ENCODE results near the gene EARS2. TPM values are rescaled to one million over a fixed set of nuclear protein-coding genes. Genes with fewer than 3 reads are reported as not detected.

Gene EARS2
- total and polyA plus RNA-seq, 2 donors (not counting 1 experiment from before 2014, with no cell fraction given) = 27.3 to 40.3 TPM

- Histone ChIP-seq H3K9me3 (ENCODE audit: control insufficient read depth, insufficient read depth, low read depth, low read length) (no peaks in the 10 kb centered on the region), H3K9ac (ENCODE audit: insufficient read depth, low read length) (no peak overlapping the region), H2AFZ (ENCODE audit: low read length) (no peak overlapping the region), H3K27ac (ENCODE audit: insufficient read depth, low read length) (no peak overlapping the region), H4K20me1 (ENCODE audit: control insufficient read depth, extremely low read depth, insufficient read depth, low read length) (peaks cover 4% of the 10 kb centered on the region), H3K36me3 (ENCODE audit: control insufficient read depth, insufficient read depth, low read length) (peaks cover 2% of the 10 kb centered on the region), H3K4me3 (replicated peaks in 1 of 4; ENCODE audit: control extremely low read depth in 1 of 4, insufficient read depth in 1 of 4, low read depth in 3 of 4, low read length in 4 of 4) (no peak overlapping the region), H3K27me3 (ENCODE audit: control insufficient read depth, insufficient read depth, low read length) (no peaks in the 10 kb centered on the region), H3K4me2 (ENCODE audit: extremely low read depth, insufficient read depth, low read length) (no peak overlapping the region), H3K79me2 (ENCODE audit: control insufficient read depth, insufficient read depth, low read length) (peaks cover 13% of the 10 kb centered on the region), H3K4me1 (ENCODE audit: control insufficient read depth, extremely low read depth, insufficient read depth, low read length) (peaks cover 11% of the 10 kb centered on the region)
- DNase-seq (ENCODE audit: low read depth in 2 of 2) = no peak
- TF ChIP-seq, protein P1, sequence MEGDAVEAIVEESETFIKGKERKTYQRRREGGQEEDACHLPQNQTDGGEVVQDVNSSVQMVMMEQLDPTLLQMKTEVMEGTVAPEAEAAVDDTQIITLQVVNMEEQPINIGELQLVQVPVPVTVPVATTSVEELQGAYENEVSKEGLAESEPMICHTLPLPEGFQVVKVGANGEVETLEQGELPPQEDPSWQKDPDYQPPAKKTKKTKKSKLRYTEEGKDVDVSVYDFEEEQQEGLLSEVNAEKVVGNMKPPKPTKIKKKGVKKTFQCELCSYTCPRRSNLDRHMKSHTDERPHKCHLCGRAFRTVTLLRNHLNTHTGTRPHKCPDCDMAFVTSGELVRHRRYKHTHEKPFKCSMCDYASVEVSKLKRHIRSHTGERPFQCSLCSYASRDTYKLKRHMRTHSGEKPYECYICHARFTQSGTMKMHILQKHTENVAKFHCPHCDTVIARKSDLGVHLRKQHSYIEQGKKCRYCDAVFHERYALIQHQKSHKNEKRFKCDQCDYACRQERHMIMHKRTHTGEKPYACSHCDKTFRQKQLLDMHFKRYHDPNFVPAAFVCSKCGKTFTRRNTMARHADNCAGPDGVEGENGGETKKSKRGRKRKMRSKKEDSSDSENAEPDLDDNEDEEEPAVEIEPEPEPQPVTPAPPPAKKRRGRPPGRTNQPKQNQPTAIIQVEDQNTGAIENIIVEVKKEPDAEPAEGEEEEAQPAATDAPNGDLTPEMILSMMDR (conservative IDR thresholded peaks at IDR 0.05 in 1 of 2, IDR thresholded peaks at IDR 0.05 in 1 of 2; ENCODE audit: low read depth in 1 of 2, low read length in 2 of 2) = no peak
- no peak for TF ChIP-seq EZH2 (IDR thresholded peaks at IDR 0.05; ENCODE audit: low read length, missing control alignments)
Measured at GRCh38 chr16:23501291-23501690, 55.9 kb downstream of the EARS2 start.

GRCh38 chr16:23500862-23501225, 56.3 kb downstream of the EARS2 start:
- no peak for DNase-seq (ENCODE audit: low read depth in 2 of 2)
- Histone ChIP-seq H3K4me2 (ENCODE audit: extremely low read depth, insufficient read depth, low read length) (no peak overlapping the region), H4K20me1 (ENCODE audit: control insufficient read depth, extremely low read depth, insufficient read depth, low read length) (peaks cover 4% of the 10 kb centered on the region), H3K27ac (ENCODE audit: insufficient read depth, low read length) (no peak overlapping the region), H3K4me3 (replicated peaks in 1 of 4; ENCODE audit: control extremely low read depth in 1 of 4, insufficient read depth in 1 of 4, low read depth in 3 of 4, low read length in 4 of 4) (no peak overlapping the region), H3K4me1 (ENCODE audit: control insufficient read depth, extremely low read depth, insufficient read depth, low read length) (peaks cover 11% of the 10 kb centered on the region), H3K27me3 (ENCODE audit: control insufficient read depth, insufficient read depth, low read length) (no peaks in the 10 kb centered on the region), H3K9ac (ENCODE audit: insufficient read depth, low read length) (no peak overlapping the region), H3K9me3 (ENCODE audit: control insufficient read depth, insufficient read depth, low read depth, low read length) (no peaks in the 10 kb centered on the region), H2AFZ (ENCODE audit: low read length) (no peak overlapping the region), H3K79me2 (ENCODE audit: control insufficient read depth, insufficient read depth, low read length) (peaks cover 12% of the 10 kb centered on the region), H3K36me3 (ENCODE audit: control insufficient read depth, insufficient read depth, low read length) (peaks cover 2% of the 10 kb centered on the region)
- TF ChIP-seq, protein P1 (conservative IDR thresholded peaks at IDR 0.05 in 1 of 2, IDR thresholded peaks at IDR 0.05 in 1 of 2; ENCODE audit: low read depth in 1 of 2, low read length in 2 of 2) = no peak
- no peak for TF ChIP-seq EZH2 (IDR thresholded peaks at IDR 0.05; ENCODE audit: low read length, missing control alignments)

GRCh38 chr16:23500212-23500861, 56.8 kb downstream of the EARS2 start:
- peaks cover 11% of the 10 kb centered on the region for H3K4me1 ChIP-seq (ENCODE audit: control insufficient read depth, extremely low read depth, insufficient read depth, low read length)
- H3K9me3 ChIP-seq (ENCODE audit: control insufficient read depth, insufficient read depth, low read depth, low read length) = no peaks in the 10 kb centered on the region
- H3K36me3 ChIP-seq (ENCODE audit: control insufficient read depth, insufficient read depth, low read length) = peaks cover 5% of the 10 kb centered on the region
- H3K4me2 ChIP-seq (ENCODE audit: extremely low read depth, insufficient read depth, low read length) = no peak overlapping the region
- peaks cover 4% of the 10 kb centered on the region for H4K20me1 ChIP-seq (ENCODE audit: control insufficient read depth, extremely low read depth, insufficient read depth, low read length)
- no peak overlapping the region for H3K4me3 ChIP-seq (replicated peaks in 1 of 4; ENCODE audit: control extremely low read depth in 1 of 4, insufficient read depth in 1 of 4, low read depth in 3 of 4, low read length in 4 of 4)
- H3K9ac ChIP-seq (ENCODE audit: insufficient read depth, low read length) = no peak overlapping the region
- H3K79me2 ChIP-seq (ENCODE audit: control insufficient read depth, insufficient read depth, low read length) = peaks cover 12% of the 10 kb centered on the region
- TF ChIP-seq, protein P1 (conservative IDR thresholded peaks at IDR 0.05 in 1 of 2, IDR thresholded peaks at IDR 0.05 in 1 of 2; ENCODE audit: low read depth in 1 of 2, low read length in 2 of 2) = no peak
- TF ChIP-seq EZH2 (IDR thresholded peaks at IDR 0.05; ENCODE audit: low read length, missing control alignments) = no peak
- no peak for DNase-seq (ENCODE audit: low read depth in 2 of 2)
- H3K27ac ChIP-seq (ENCODE audit: insufficient read depth, low read length) = no peak overlapping the region
- H2AFZ ChIP-seq (ENCODE audit: low read length) = no peak overlapping the region
- H3K27me3 ChIP-seq (ENCODE audit: control insufficient read depth, insufficient read depth, low read length) = no peaks in the 10 kb centered on the region

Data from fibroblast of lung (primary cell).